ENCODE results near the gene C4orf50. TPM values are rescaled to one million over a fixed set of nuclear protein-coding genes. Genes with fewer than 3 reads are reported as not detected.

C4orf50 gene
- total and polyA plus RNA-seq, 2 experiments from 2014 or later, result 0.06 to 0.31 TPM

DNA sequence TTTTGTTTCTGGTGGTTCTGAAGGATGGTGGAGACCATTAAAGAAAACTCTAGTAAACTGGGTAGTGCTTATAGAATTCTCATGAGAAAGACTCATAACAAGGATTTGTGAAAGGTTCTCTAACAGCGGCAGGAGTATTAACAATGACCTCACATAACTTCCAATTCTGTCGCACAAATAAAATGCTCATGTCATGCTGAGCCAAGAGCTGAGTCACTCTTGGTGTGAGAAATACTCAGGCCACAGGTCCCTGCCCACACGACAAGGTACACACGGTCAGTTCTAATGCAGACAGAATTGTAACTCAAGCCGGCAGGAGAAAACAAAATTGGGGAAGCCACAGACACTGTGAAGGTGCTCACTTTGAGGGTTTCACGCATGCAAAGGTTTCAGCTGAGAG, 34.4 kb upstream of the C4orf50 start (continued):
- TF ChIP-seq, protein P1, sequence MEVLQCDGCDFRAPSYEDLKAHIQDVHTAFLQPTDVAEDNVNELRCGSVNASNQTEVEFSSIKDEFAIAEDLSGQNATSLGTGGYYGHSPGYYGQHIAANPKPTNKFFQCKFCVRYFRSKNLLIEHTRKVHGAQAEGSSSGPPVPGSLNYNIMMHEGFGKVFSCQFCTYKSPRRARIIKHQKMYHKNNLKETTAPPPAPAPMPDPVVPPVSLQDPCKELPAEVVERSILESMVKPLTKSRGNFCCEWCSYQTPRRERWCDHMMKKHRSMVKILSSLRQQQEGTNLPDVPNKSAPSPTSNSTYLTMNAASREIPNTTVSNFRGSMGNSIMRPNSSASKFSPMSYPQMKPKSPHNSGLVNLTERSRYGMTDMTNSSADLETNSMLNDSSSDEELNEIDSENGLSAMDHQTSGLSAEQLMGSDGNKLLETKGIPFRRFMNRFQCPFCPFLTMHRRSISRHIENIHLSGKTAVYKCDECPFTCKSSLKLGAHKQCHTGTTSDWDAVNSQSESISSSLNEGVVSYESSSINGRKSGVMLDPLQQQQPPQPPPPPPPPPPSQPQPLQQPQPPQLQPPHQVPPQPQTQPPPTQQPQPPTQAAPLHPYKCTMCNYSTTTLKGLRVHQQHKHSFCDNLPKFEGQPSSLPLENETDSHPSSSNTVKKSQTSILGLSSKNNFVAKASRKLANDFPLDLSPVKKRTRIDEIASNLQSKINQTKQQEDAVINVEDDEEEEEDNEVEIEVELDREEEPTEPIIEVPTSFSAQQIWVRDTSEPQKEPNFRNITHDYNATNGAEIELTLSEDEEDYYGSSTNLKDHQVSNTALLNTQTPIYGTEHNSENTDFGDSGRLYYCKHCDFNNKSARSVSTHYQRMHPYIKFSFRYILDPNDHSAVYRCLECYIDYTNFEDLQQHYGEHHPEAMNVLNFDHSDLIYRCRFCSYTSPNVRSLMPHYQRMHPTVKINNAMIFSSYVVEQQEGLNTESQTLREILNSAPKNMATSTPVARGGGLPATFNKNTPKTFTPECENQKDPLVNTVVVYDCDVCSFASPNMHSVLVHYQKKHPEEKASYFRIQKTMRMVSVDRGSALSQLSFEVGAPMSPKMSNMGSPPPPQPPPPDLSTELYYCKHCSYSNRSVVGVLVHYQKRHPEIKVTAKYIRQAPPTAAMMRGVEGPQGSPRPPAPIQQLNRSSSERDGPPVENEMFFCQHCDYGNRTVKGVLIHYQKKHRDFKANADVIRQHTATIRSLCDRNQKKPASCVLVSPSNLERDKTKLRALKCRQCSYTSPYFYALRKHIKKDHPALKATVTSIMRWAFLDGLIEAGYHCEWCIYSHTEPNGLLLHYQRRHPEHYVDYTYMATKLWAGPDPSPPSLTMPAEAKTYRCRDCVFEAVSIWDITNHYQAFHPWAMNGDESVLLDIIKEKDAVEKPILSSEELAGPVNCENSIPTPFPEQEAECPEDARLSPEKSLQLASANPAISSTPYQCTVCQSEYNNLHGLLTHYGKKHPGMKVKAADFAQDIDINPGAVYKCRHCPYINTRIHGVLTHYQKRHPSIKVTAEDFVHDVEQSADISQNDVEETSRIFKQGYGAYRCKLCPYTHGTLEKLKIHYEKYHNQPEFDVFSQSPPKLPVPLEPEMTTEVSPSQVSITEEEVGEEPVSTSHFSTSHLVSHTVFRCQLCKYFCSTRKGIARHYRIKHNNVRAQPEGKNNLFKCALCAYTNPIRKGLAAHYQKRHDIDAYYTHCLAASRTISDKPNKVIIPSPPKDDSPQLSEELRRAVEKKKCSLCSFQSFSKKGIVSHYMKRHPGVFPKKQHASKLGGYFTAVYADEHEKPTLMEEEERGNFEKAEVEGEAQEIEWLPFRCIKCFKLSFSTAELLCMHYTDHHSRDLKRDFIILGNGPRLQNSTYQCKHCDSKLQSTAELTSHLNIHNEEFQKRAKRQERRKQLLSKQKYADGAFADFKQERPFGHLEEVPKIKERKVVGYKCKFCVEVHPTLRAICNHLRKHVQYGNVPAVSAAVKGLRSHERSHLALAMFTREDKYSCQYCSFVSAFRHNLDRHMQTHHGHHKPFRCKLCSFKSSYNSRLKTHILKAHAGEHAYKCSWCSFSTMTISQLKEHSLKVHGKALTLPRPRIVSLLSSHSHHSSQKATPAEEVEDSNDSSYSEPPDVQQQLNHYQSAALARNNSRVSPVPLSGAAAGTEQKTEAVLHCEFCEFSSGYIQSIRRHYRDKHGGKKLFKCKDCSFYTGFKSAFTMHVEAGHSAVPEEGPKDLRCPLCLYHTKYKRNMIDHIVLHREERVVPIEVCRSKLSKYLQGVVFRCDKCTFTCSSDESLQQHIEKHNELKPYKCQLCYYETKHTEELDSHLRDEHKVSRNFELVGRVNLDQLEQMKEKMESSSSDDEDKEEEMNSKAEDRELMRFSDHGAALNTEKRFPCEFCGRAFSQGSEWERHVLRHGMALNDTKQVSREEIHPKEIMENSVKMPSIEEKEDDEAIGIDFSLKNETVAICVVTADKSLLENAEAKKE (CRISPR knock-in tag; IDR thresholded peaks at IDR 0.05), result no peak
- TF ChIP-seq, protein P2, sequence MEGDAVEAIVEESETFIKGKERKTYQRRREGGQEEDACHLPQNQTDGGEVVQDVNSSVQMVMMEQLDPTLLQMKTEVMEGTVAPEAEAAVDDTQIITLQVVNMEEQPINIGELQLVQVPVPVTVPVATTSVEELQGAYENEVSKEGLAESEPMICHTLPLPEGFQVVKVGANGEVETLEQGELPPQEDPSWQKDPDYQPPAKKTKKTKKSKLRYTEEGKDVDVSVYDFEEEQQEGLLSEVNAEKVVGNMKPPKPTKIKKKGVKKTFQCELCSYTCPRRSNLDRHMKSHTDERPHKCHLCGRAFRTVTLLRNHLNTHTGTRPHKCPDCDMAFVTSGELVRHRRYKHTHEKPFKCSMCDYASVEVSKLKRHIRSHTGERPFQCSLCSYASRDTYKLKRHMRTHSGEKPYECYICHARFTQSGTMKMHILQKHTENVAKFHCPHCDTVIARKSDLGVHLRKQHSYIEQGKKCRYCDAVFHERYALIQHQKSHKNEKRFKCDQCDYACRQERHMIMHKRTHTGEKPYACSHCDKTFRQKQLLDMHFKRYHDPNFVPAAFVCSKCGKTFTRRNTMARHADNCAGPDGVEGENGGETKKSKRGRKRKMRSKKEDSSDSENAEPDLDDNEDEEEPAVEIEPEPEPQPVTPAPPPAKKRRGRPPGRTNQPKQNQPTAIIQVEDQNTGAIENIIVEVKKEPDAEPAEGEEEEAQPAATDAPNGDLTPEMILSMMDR (conservative IDR thresholded peaks at IDR 0.05; ENCODE audit: low read depth in 2 of 2), result no peak
- no peak for TF ChIP-seq STAT1 (IDR thresholded peaks at IDR 0.05; ENCODE audit: unreplicated experiment)

DNA sequence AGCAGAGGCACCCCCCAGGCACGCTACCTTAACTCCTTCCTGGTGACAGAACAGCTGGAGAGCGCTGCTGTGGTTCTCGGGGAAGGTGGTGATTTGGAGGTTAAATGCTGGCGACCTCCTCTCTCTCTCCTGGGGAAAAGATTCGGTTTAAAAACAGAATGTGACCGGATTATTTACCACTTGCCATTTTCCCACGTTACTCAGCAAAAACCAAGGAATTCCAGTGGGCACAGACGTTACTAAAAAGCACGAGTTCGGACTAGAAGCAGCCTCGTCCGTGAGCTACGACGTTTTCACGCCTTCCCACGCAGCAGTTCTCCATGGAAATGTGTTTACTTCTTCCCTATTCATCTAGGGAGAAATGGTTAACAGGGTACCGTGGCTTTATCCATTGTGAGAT, 32.3 kb upstream of the C4orf50 start:
- H2AFZ ChIP-seq, result no peak overlapping the region
- H3K36me3 ChIP-seq (ENCODE audit: insufficient read depth), result no peaks in the 10 kb centered on the region
- H3K4me2 ChIP-seq, result no peak overlapping the region
- no peaks in the 10 kb centered on the region for H3K9me2 ChIP-seq (ENCODE audit: insufficient read depth)
- no peak for ATAC-seq
- H3K4me1 ChIP-seq (ENCODE audit: insufficient read depth), result no peaks in the 10 kb centered on the region
- no peak overlapping the region for H3K27ac Mint-ChIP-seq
- TF ChIP-seq, protein P3, sequence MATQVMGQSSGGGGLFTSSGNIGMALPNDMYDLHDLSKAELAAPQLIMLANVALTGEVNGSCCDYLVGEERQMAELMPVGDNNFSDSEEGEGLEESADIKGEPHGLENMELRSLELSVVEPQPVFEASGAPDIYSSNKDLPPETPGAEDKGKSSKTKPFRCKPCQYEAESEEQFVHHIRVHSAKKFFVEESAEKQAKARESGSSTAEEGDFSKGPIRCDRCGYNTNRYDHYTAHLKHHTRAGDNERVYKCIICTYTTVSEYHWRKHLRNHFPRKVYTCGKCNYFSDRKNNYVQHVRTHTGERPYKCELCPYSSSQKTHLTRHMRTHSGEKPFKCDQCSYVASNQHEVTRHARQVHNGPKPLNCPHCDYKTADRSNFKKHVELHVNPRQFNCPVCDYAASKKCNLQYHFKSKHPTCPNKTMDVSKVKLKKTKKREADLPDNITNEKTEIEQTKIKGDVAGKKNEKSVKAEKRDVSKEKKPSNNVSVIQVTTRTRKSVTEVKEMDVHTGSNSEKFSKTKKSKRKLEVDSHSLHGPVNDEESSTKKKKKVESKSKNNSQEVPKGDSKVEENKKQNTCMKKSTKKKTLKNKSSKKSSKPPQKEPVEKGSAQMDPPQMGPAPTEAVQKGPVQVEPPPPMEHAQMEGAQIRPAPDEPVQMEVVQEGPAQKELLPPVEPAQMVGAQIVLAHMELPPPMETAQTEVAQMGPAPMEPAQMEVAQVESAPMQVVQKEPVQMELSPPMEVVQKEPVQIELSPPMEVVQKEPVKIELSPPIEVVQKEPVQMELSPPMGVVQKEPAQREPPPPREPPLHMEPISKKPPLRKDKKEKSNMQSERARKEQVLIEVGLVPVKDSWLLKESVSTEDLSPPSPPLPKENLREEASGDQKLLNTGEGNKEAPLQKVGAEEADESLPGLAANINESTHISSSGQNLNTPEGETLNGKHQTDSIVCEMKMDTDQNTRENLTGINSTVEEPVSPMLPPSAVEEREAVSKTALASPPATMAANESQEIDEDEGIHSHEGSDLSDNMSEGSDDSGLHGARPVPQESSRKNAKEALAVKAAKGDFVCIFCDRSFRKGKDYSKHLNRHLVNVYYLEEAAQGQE (IDR thresholded peaks at IDR 0.05; ENCODE audit: unreplicated experiment), result no peak
- TF ChIP-seq EZH2phosphoT487 (IDR thresholded peaks at IDR 0.05; ENCODE audit: unreplicated experiment) (no peak), POLR2AphosphoS5 (IDR thresholded peaks at IDR 0.05; ENCODE audit: low read depth) (no peak), EZH2 (IDR thresholded peaks at IDR 0.05; ENCODE audit: low read depth, unreplicated experiment) (no peak), STAT1 (IDR thresholded peaks at IDR 0.05; ENCODE audit: unreplicated experiment) (no peak)
- H3K4me3 ChIP-seq, result no peak overlapping the region
- no peaks in the 10 kb centered on the region for H4K20me1 ChIP-seq (replicated peaks; ENCODE audit: insufficient read depth)
- no peaks in the 10 kb centered on the region for H3K79me2 ChIP-seq (replicated peaks; ENCODE audit: insufficient read depth)
- H3F3A ChIP-seq (replicated peaks; ENCODE audit: low read depth), result no peaks in the 10 kb centered on the region
- H3K4me3 Mint-ChIP-seq, result no peak overlapping the region
- no peak overlapping the region for H3K27ac ChIP-seq (ENCODE audit: low read depth)
- no peaks in the 10 kb centered on the region for H3K27me3 Mint-ChIP-seq (ENCODE audit: insufficient read depth, low read depth, poor library complexity)
- no peaks in the 10 kb centered on the region for H3K36me3 Mint-ChIP-seq (ENCODE audit: low read depth)
- DNase-seq (ENCODE audit: low spot score), result no peak
- peaks cover 4% of the 10 kb centered on the region; the same call in 1 of the 3 replicates for H3K4me1 Mint-ChIP-seq
- H3K9me3 Mint-ChIP-seq, result no peaks in the 10 kb centered on the region
- H3K27me3 ChIP-seq (ENCODE audit: insufficient read depth), result no peaks in the 10 kb centered on the region

Measured in GM23338 (cell line).